ENCODE data around the gene KANSL3. TPM values are rescaled to one million over a fixed set of nuclear protein-coding genes. Genes with fewer than 3 reads are reported as not detected.

KANSL3 gene
- total RNA-seq, 4 donors from 2014 or later: 13.5 to 73.0 (median 62.1) TPM

- intact Hi-C loops (cut with DNase I; ENCODE audit: low total_unique reads): no loop called here
- DNase-seq: peak; percentile 37 to 52
- H3K4me3 ChIP-seq: no peak within 1 kb of the TSS
- no peaks in the 10 kb centered on the region for H3K9me3 ChIP-seq
- H3K36me3 ChIP-seq: no peaks in the 10 kb centered on the region
- H3K4me1 ChIP-seq: no peaks in the 10 kb centered on the region
- H3K27ac ChIP-seq: peak within 1 kb of the TSS; percentile 25 to 34
- TF ChIP-seq POLR2A (IDR thresholded peaks at IDR 0.05) (no peak), CTCF (IDR thresholded peaks at IDR 0.05) (no peak)
- peaks cover 0 to 3% of the 10 kb centered on the region in 2 donors for H3K27me3 ChIP-seq
Measured at GRCh38 chr2:96642564-96643360, 4.7 kb upstream of the KANSL3 start, which contains the start of gene FER1L5. TSS of gene FER1L5 (plus strand) at chr2:96642764. CDS start at chr2:96642837, 73 bp downstream.

- peak overlapping the region; percentile 86 to 93 for H3K27ac ChIP-seq
- no peaks in the 10 kb centered on the region for H3K36me3 ChIP-seq
- H3K4me1 ChIP-seq: peaks cover 0 to 5% of the 10 kb centered on the region in 2 donors
- H3K27me3 ChIP-seq: peaks cover 0 to 3% of the 10 kb centered on the region in 2 donors
- no peaks in the 10 kb centered on the region for H3K9me3 ChIP-seq
- intact Hi-C loops (cut with DNase I; ENCODE audit: low total_unique reads): no loop called here
- peak overlapping the region; percentile 61 to 63 for H3K4me3 ChIP-seq
- peak; percentile 82 to 87 for DNase-seq
- TF ChIP-seq POLR2A (IDR thresholded peaks at IDR 0.05): peak in 1 of 2 donors; percentile 7
- no peak for TF ChIP-seq CTCF (IDR thresholded peaks at IDR 0.05)
Measured at GRCh38 chr2:96637385-96638143, 548 bp downstream of the KANSL3 start.

- intact Hi-C loops (cut with DNase I; ENCODE audit: low total_unique reads): no loop called here
- Histone ChIP-seq H3K9me3 (no peaks in the 10 kb centered on the region), H3K4me1 (peaks cover 0 to 5% of the 10 kb centered on the region in 2 donors), H3K27ac (peak overlapping the region; percentile 86 to 93), H3K4me3 (peak overlapping the region; percentile 61 to 63), H3K27me3 (peaks cover 0 to 3% of the 10 kb centered on the region in 2 donors), H3K36me3 (no peaks in the 10 kb centered on the region)
- DNase-seq: no peak
- no peak for TF ChIP-seq CTCF (IDR thresholded peaks at IDR 0.05)
- no peak for TF ChIP-seq POLR2A (IDR thresholded peaks at IDR 0.05)
Measured at GRCh38 chr2:96636551-96637171, 1.5 kb downstream of the KANSL3 start.

- no peak overlapping the region for H3K27ac ChIP-seq
- DNase-seq: no peak
- TF ChIP-seq POLR2A (IDR thresholded peaks at IDR 0.05) (no peak), CTCF (IDR thresholded peaks at IDR 0.05) (no peak)
- no peaks in the 10 kb centered on the region for H3K9me3 ChIP-seq
- H3K4me3 ChIP-seq: no peak overlapping the region
- intact Hi-C loops (cut with DNase I; ENCODE audit: low total_unique reads): no loop called here
- H3K27me3 ChIP-seq: peaks cover 0 to 3% of the 10 kb centered on the region in 2 donors
- H3K4me1 ChIP-seq: peaks cover 0 to 5% of the 10 kb centered on the region in 2 donors
- no peaks in the 10 kb centered on the region for H3K36me3 ChIP-seq
Measured at GRCh38 chr2:96633641-96634040, 4.5 kb downstream of the KANSL3 start.
